HepG2 (cell line): ENCODE results near the gene POU6F1. TPM values are rescaled to one million over a fixed set of nuclear protein-coding genes. Genes with fewer than 3 reads are reported as not detected.

Experiments used
- ATAC-seq: fragments of 200-7000 bp; cut with Tn5 transposase; 3 replicates; pipeline ENCODE4 v1.9.1; 2020; ENCODE audit warnings: mild to moderate bottlenecking, moderate library complexity
- BruUV-seq: library from RNA; stranded (reverse); fragments of 400-500 nt; replicated peaks from 2 replicates; lab custom pipeline; 2021; lab: Mats Ljungman, UMichigan
- CTCF ChIA-PET: fragments of 300-600 bp; formaldehyde crosslinking; extraction: SDS; loops from one replicate; lab custom pipeline; 2021; ENCODE audit warnings: low total read pairs, inconsistent platforms, low intra/inter-chr PET ratio; lab: Yijun Ruan, JAX
- POLR2A ChIA-PET: fragments of 350-600 bp; sonication (Branson Sonifier 250); formaldehyde crosslinking; loops from one replicate; lab custom pipeline; 2020; ENCODE audit warnings: antibody characterized with exemption, inconsistent platforms; lab: Yijun Ruan, JAX
- DNase-seq: peaks from one replicate; pipeline ENCODE4 v3.0.0-alpha.2; 2015; ENCODE audit warnings: low spot score
- FAIRE-seq: peaks from 3 replicates; lab custom pipeline; 2011; peaks lifted over from hg19 to GRCh38; lab: Jason Lieb, UNC
- H2AFZ ChIP-seq: one replicate; pipeline ENCODE4 v1.6.1; 2011; ENCODE audit warnings: low read length, inconsistent platforms
- H3K27ac ChIP-seq: fragments of 300-600 bp; 3 replicates; pipeline ENCODE4 v1.8.0; 2011; ENCODE audit warnings: mixed run types, mild to moderate bottlenecking, mixed read lengths, low read length, inconsistent platforms; ENCODE audit not compliant: insufficient read depth; ENCODE audit errors: extremely low read length
- H3K27me3 ChIP-seq, 2 experiments: fragments of 200-600 bp in 1 of 2; 2 replicates in 1 of 2; 3 replicates in 1 of 2; pipeline versions ENCODE4 v1.6.0 to v1.8.0; 2011; ENCODE audit warnings: low read length in 2 of 2, mild to moderate bottlenecking in 2 of 2, moderate library complexity in 2 of 2, inconsistent platforms in 1 of 2; ENCODE audit not compliant: insufficient read depth in 2 of 2, control insufficient read depth in 1 of 2
- H3K36me3 ChIP-seq, 2 experiments: fragments of 200-600 bp in 1 of 2; replicated peaks in 1 of 2; 2 replicates in 1 of 2; 3 replicates in 1 of 2; pipeline versions ENCODE4 v1.5.1 to v1.8.0; 2011; ENCODE audit warnings: low read length in 2 of 2, inconsistent platforms in 1 of 2; ENCODE audit not compliant: insufficient read depth in 2 of 2, control insufficient read depth in 1 of 2
- H3K4me1 ChIP-seq: 2 replicates; pipeline ENCODE4 v1.5.1; 2012; ENCODE audit warnings: low read length, inconsistent platforms; ENCODE audit not compliant: insufficient read depth
- H3K4me2 ChIP-seq: 2 replicates; pipeline ENCODE4 v1.6.0; 2011; ENCODE audit warnings: low read depth, low read length, inconsistent platforms
- H3K4me3 ChIP-seq, 3 experiments: fragments of 200-600 bp in 1 of 3; sonication (generic), shearing (Covaris generic) in 1 of 3; replicated peaks in 1 of 3; 2 replicates each; pipeline ENCODE4 v1.5.1; 2011 to 2016; ENCODE audit warnings: low read length in 3 of 3, inconsistent platforms in 2 of 3, low read depth in 2 of 3, mild to moderate bottlenecking in 2 of 3, control low read depth in 1 of 3, mixed read lengths in 1 of 3; ENCODE audit not compliant: insufficient read depth in 1 of 3
- H3K79me2 ChIP-seq: one replicate; pipeline ENCODE4 v1.6.1; 2011; ENCODE audit warnings: low read length, inconsistent platforms; ENCODE audit not compliant: insufficient read depth
- H3K9ac ChIP-seq: 2 replicates; pipeline ENCODE4 v1.6.0; 2011; ENCODE audit warnings: mild to moderate bottlenecking, low read depth, low read length, inconsistent platforms; ENCODE audit not compliant: insufficient read depth
- H3K9me3 ChIP-seq: 2 replicates; pipeline ENCODE4 v1.5.1; 2012; ENCODE audit warnings: mild to moderate bottlenecking, low read length
- H4K20me1 ChIP-seq: 2 replicates; pipeline ENCODE4 v1.6.0; 2011; ENCODE audit warnings: inconsistent platforms, mild to moderate bottlenecking, low read length, moderate library complexity; ENCODE audit not compliant: insufficient read depth
- DMTF1 ChIP-seq: sonication (generic); formaldehyde crosslinking; IDR thresholded peaks from 2 replicates; pipeline ENCODE4 v1.4.0; 2020; ENCODE audit warnings: mild to moderate bottlenecking, missing genetic modification reagents
- KDM5A ChIP-seq: fragments of 200-600 bp; sonication (generic); IDR thresholded peaks from 2 replicates; pipeline ENCODE4 v1.7.0; 2018; ENCODE audit warnings: antibody characterized with exemption, mild to moderate bottlenecking, low read length, borderline replicate concordance
- REXO4 ChIP-seq: sonication (generic); formaldehyde crosslinking; IDR thresholded peaks from 2 replicates; pipeline ENCODE4 v1.8.0; 2022; ENCODE audit warnings: missing genetic modification reagents, mild to moderate bottlenecking, borderline replicate concordance
- SATB2 ChIP-seq: sonication (generic); formaldehyde crosslinking; IDR thresholded peaks from 2 replicates; pipeline ENCODE4 v1.5.0; 2020; ENCODE audit warnings: missing genetic modification reagents
- ZBTB49 ChIP-seq: sonication (generic); formaldehyde crosslinking; IDR thresholded peaks from 2 replicates; pipeline ENCODE4 v1.4.0; 2020; ENCODE audit warnings: missing genetic modification reagents, borderline replicate concordance
- ZNF574 ChIP-seq: sonication (generic); formaldehyde crosslinking; IDR thresholded peaks from 2 replicates; pipeline ENCODE4 v1.4.0; 2020; ENCODE audit warnings: missing genetic modification reagents
- ZNF724P ChIP-seq: sonication (generic); formaldehyde crosslinking; IDR thresholded peaks from 2 replicates; pipeline ENCODE4 v1.8.0; 2022; ENCODE audit warnings: missing genetic modification reagents, borderline replicate concordance
- WGBS: methylation state at CpG from one replicate; pipeline ENCODE4 v1.1.6; 2017; ENCODE audit warnings: low lambda C conversion rate; 5-methylcytosine and 5-hydroxymethylcytosine counted together
- in situ Hi-C: cut with HindIII; loops from 2 replicates; pipeline ENCODE4 v1.10.0; 2017; ENCODE audit warnings: low pct_unique_long_range_greater_than_20kb; ENCODE audit not compliant: extremely low pct_ligation_motif_present
- intact Hi-C: fragments of 100-400 bp; cut with micrococcal nuclease; formaldehyde crosslinking; loops from one replicate; pipeline ENCODE4 v1.10.0; 2022; ENCODE audit not compliant: unreplicated experiment
- polyA plus RNA-seq, 8 experiments: library from polyadenylated mRNA; depleted of rRNA in 3 of 8; stranded (reverse) in 7 of 8; unstranded in 1 of 8; fragments of >200 nt; fragmentation: Illumina TruSeq in 4 of 8; extraction: Trizol in 4 of 8; gene quantifications; 2 replicates each; pipeline versions ENCODE4 v1.2.1 to v1.2.3, GENCODE V29; 2011 to 2016; ENCODE audit warnings: low read depth in 4 of 8, missing spikeins in 1 of 8, mixed read lengths in 1 of 8; ENCODE audit not compliant: insufficient read depth in 1 of 8
- total RNA-seq, 5 experiments: library from RNA; depleted of rRNA; stranded (reverse); fragments of >200 nt; fragmentation: Illumina TruSeq; extraction: Trizol; gene quantifications; 2 replicates each; pipeline ENCODE4 v1.2.3, GENCODE V29; 2016; ENCODE audit warnings: low read depth in 1 of 5

Gene POU6F1
- total and polyA plus RNA-seq, 2 of the 13 experiments (the other 11 are each of a cell fraction or from before 2014, with no cell fraction given), result 0.48 to 0.51 TPM

GRCh38 chr12:51264297-51264696 is 46.4 kb upstream of the POU6F1 start:
- Histone ChIP-seq H3K27me3 (no peaks in the 10 kb centered on the region; a peak in 1 of 5 replicates), H3K27ac (no peak overlapping the region), H3K79me2 (no peaks in the 10 kb centered on the region), H2AFZ (no peak overlapping the region), H3K9ac (no peak overlapping the region), H3K9me3 (no peaks in the 10 kb centered on the region), H4K20me1 (no peaks in the 10 kb centered on the region), H3K4me2 (no peak overlapping the region), H3K4me1 (peaks cover 18% of the 10 kb centered on the region), H3K4me3 (no peak overlapping the region), H3K36me3 (no peaks in the 10 kb centered on the region; a peak in 1 of 5 replicates)
- in situ Hi-C loops (no loop called here), intact Hi-C loops (no loop called here)
- no peak for TF ChIP-seq DMTF1 (CRISPR knock-in tag)
- no peak for TF ChIP-seq KDM5A
- no peak for TF ChIP-seq SATB2 (CRISPR knock-in tag)
- no peak for TF ChIP-seq ZNF574 (CRISPR knock-in tag)
- TF ChIP-seq ZBTB49, result no peak
- no peak for TF ChIP-seq REXO4 (CRISPR knock-in tag)
- no peak for TF ChIP-seq ZNF724P (CRISPR knock-in tag)
- CTCF ChIA-PET, result no interaction called here
- POLR2A ChIA-PET, result no interaction called here
- 98% methylated on average over 5 of the region's 5 CpGs for WGBS
- no peak for DNase-seq
- ATAC-seq, result no peak
- FAIRE-seq, result no peak
- no TSS peak for BruUV-seq
